GM12878 (cell line): ENCODE measurements around the gene GAK. TPM values are rescaled to one million over a fixed set of nuclear protein-coding genes. Genes with fewer than 3 reads are reported as not detected.

ENCODE experiments used
- CHD1 ChIP-seq: IDR thresholded peaks from 2 replicates; pipeline ENCODE4 v1.6.1; 2012; ENCODE audit warnings: low read depth, low read length, improper control_type of control experiment
- EED ChIP-seq: sonication (generic); IDR thresholded peaks from 2 replicates; pipeline ENCODE4 v1.6.1; 2016; ENCODE audit warnings: antibody characterized with exemption, low read depth
- HDGF ChIP-seq: fragments of 450-650 bp; IDR thresholded peaks from 2 replicates; pipeline ENCODE4 v1.6.1; 2016; ENCODE audit warnings: antibody characterized with exemption
- PRDM15 ChIP-seq: fragments of 450-650 bp; formaldehyde crosslinking; IDR thresholded peaks from 2 replicates; pipeline ENCODE4 v1.4.0; 2020; ENCODE audit warnings: mild to moderate bottlenecking, moderate library complexity
- TARDBP ChIP-seq: IDR thresholded peaks from 2 replicates; pipeline ENCODE4 v1.6.1; 2016; ENCODE audit warnings: borderline replicate concordance
- polyA plus RNA-seq, 11 experiments: library from polyadenylated mRNA; depleted of rRNA in 4 of 11; unstranded in 6 of 11; stranded (reverse) in 5 of 11; fragments of >200 nt; fragmentation: Nextera tagmentation in 4 of 11; fragmentation: Illumina TruSeq in 1 of 11; extraction: Ambion mirVana in 4 of 11; extraction: Trizol in 1 of 11; gene quantifications; 1 replicate in 1 of 11; 2 replicates in 10 of 11; pipeline versions ENCODE4 v1.2.1 to v1.2.3, GENCODE V29; 2011 to 2016; ENCODE audit warnings: inconsistent platforms in 2 of 11, missing spikeins in 2 of 11, low read depth in 1 of 11
- total RNA-seq, 4 experiments: library from RNA; depleted of rRNA in 3 of 4; stranded (reverse); fragments of >200 nt in 3 of 4; fragmentation: Illumina TruSeq in 1 of 4; extraction: Trizol in 1 of 4; gene quantifications; 2 replicates each; pipeline versions ENCODE4 v1.2.1 to v1.2.3, GENCODE V29; 2013 to 2021
- TF ChIP-seq, protein P1 (sequence below): fragments of 450-650 bp; IDR thresholded peaks from 2 replicates; pipeline ENCODE4 v1.6.1; 2017; ENCODE audit warnings: mild to moderate bottlenecking, moderate library complexity

GAK gene
- total and polyA plus RNA-seq, 10 of the 15 experiments (the other 5 are each of a cell fraction or from before 2014, with no cell fraction given) = 0.82 to 127 (median 53.8) TPM

DNA sequence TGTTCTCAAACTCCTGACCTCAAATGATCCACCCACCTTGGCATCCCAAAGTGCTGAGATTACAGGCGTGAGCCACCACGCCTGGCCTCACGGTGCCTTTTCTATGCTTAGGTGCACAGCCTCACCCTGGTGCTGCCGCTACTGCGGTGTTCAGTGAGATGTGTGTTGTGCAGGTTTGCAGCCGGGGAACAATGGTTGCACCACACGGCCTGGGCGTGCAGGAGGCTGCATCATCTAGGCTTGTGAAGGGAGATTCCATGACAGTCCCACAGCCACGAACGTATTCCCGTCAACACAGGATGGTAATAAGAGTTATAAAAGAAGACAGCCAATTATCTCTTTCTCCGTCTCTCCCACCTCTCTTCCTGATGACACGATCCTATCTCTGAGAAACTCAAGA is 128.2 kb downstream of the GAK start (continued):
- TF ChIP-seq HDGF (no peak), CHD1 (no peak), TARDBP (no peak), EED (no peak), PRDM15 (CRISPR knock-in tag) (no peak)
- TF ChIP-seq, protein P1, sequence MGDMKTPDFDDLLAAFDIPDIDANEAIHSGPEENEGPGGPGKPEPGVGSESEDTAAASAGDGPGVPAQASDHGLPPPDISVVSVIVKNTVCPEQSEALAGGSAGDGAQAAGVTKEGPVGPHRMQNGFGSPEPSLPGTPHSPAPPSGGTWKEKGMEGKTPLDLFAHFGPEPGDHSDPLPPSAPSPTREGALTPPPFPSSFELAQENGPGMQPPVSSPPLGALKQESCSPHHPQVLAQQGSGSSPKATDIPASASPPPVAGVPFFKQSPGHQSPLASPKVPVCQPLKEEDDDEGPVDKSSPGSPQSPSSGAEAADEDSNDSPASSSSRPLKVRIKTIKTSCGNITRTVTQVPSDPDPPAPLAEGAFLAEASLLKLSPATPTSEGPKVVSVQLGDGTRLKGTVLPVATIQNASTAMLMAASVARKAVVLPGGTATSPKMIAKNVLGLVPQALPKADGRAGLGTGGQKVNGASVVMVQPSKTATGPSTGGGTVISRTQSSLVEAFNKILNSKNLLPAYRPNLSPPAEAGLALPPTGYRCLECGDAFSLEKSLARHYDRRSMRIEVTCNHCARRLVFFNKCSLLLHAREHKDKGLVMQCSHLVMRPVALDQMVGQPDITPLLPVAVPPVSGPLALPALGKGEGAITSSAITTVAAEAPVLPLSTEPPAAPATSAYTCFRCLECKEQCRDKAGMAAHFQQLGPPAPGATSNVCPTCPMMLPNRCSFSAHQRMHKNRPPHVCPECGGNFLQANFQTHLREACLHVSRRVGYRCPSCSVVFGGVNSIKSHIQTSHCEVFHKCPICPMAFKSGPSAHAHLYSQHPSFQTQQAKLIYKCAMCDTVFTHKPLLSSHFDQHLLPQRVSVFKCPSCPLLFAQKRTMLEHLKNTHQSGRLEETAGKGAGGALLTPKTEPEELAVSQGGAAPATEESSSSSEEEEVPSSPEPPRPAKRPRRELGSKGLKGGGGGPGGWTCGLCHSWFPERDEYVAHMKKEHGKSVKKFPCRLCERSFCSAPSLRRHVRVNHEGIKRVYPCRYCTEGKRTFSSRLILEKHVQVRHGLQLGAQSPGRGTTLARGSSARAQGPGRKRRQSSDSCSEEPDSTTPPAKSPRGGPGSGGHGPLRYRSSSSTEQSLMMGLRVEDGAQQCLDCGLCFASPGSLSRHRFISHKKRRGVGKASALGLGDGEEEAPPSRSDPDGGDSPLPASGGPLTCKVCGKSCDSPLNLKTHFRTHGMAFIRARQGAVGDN = no peak
- TF ChIP-seq, all 136 proteins: peak for 0
